Medulla oblongata (tissue), 1 donor: ENCODE measurements around the gene POU4F3.

Experiments used
- DNase-seq: peaks from one replicate; pipeline ENCODE4 v3.0.0-alpha.2; 2015; ENCODE audit errors: extremely low spot score

POU4F3 gene

GRCh38 chr5:146340260-146341081, 1.8 kb downstream of the POU4F3 start:
- peak; percentile 26 for DNase-seq

- DNase-seq, result no peak
These were observed 3.2 kb downstream of the POU4F3 start for GRCh38 chr5:146341854-146342253.

- no peak for DNase-seq
These were observed 3.9 kb downstream of the POU4F3 start for GRCh38 chr5:146342519-146342881.

DNA sequence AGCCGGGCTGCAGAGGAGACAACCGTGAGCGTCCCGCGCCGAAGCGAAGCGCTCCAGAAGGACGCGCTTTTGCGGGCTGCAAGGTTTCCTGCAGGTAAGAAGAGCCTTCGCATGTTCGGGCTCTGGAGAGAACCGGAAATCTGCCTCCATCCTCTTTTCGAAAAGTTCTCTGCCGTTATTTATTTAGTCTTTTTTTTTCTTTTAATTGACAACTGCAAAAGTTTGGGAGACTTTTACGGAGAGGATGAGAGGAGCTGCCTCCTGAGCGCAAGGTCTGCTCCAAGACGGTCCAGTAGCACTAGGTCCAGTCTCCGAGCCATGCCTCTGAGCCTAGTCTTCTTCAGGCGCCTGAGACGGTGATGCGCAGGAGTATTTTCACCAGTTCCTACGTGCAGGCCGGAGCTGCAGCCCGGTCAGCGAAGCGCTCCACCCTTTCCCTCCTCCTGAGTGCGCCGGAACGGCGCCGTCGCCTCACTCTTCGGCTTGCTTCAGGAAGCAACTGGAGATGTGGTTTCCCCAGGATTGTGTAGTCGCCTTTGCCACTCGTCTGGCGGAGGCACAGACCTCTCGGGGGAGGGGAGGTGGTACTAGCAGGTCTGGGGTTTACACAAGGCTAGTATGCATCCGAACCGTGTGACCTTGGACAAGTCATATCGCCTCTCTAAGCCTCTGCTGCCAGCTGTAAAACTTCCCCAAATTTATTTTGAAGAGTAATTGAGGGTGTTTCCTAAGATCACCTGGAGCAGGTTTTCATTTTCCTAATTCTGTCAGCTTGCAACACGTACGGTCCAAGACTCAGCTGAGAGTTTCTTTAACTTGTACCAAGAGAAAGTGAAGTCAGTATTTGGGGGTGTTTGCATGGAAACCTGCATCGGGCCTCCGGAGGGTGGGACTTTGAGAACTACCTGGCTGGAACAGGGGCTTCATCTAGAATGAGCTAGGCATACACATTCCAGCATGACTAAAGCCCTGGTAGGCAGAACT, 4.5 kb downstream of the POU4F3 start:
- no peak for DNase-seq

DNA sequence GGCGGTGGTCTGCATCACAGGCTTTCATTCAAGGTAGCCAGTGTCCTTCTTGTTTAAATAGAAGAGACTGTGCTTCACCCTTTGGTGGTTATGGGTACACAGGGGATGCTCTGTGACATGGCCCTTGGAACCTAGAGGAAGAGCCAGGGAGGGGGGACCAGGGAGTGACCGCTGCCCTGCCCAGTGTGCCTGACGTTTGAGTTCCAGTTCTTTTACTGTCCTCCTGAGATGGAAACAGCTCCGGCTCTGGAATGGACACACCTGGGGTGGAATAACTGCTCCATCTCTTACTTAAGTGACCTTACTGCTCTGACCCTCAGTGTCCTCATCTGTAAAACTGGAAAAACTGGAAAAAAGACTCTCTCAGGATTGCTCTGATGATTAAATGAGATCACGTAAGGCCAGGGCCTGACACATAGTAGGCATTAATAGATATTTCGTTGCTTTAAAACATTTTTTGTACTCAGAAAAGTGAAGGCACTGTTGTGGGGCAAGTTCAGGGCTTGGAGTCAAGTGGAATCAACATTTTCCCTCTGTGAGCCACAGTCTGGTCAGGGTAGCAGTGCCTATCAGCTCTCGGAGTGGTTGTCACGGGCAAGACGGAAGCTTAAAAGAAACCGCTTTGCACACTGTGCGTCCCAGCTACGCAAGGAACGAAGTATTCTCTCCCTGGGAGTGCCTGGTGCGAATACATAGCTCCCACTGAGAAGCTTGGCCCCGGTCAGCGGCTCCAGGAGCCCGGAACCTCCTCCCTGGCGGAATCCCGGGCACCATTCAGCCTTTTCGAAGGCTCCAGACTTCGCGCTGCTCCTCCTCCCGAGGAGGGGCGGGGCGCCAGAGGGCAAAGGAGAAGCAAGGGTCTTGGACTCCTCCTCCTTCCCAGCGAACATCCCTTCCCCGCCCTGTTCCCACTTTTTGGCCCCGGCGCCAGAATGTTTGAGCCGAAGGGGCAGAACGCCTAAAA, 5.8 kb downstream of the POU4F3 start:
- DNase-seq, result no peak

DNA sequence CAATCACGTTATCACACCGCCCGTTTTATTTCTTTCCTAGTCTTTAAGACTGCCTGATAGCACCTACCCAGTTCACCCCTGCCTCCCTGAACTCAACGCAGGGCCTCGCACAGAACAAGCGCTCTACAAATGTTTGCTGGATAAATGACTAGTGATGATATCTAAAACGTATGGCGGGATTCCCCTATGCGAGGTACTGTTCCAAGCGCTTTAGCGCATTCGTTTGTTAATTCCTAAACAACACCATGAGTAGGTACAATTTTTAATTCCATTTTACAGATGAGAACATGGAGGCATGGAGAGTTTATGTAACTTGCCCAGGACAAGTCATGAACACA, 6.6 kb downstream of the POU4F3 start:
- no peak for DNase-seq

DNA sequence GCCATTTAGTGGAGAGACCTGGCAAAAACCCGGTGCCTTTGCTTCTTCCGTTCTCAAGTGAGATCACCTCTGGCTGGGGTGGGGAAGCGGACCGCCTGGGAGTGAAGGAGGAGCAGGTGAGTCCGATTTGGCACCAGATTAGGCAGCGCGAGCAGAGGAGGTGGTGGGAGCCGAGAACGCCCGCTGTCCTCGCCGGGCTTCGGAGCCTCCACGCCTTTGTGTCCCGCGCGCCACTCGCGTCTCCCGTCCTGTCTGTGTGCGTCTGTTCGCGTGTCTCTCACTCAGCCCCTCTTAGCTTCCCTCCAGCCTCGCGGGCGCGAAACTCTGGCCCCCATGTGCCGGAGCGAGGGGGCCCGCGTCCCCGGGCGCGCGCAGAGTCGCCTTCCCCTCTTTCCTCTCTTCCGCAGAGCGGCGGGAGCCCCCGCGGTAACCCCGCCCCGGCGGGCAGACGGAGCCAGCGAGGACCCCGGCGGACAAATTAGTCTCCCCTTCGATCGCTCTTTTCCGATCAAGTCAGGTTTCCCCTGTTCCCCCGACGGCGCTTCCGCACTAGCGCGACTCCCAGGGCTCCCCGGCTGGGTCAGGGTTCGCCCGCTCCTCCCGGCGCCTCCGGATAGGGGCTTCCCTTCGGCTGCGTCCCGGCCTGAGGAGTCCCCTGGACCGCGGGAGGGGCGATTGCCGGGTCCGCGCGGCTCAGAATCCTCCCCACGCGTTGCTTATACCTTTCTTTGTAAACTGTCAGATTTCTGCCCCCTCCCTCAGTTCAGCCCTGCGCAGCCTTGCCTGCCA, 7.1 kb downstream of the POU4F3 start:
- no peak for DNase-seq

GRCh38 chr5:146357126-146357525, 18.5 kb downstream of the POU4F3 start:
- DNase-seq, result no peak

GRCh38 chr5:146359836-146360235, 21.2 kb downstream of the POU4F3 start:
- DNase-seq, result no peak

DNA sequence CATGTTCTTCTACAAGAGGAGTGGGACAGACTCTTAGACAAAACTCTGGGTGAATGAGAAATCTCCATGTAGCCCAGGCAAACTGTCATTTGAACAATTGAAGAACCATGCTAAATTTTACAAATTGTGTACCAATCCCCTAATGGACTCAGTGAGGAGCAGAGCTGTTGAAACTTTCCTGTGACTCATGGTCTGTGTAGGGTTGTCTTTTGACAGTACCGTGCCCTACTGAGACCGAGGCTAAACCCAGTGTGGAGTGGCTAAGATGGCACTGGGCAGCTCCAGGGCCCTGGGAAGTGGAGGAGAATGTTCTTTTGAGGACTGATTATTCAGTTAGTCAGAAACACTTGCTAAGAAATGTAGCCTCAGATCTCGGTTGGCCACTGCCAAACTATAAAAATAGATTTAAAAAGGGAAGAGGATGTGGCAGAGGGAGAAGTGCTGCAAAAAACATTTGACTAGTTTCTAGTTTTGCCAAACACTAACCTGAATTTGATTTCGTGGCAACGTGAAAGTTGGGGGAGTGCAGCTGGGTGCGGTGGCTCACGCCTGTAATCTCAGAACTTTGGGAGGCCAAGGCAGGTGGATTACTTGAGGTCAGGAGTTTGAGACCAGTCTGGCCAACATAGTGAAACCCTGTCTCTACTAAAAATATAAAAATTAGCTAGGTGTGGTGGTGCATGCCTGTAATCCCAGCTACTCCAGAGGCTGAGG, 24.7 kb downstream of the POU4F3 start:
- DNase-seq, result peak; percentile 6

DNA sequence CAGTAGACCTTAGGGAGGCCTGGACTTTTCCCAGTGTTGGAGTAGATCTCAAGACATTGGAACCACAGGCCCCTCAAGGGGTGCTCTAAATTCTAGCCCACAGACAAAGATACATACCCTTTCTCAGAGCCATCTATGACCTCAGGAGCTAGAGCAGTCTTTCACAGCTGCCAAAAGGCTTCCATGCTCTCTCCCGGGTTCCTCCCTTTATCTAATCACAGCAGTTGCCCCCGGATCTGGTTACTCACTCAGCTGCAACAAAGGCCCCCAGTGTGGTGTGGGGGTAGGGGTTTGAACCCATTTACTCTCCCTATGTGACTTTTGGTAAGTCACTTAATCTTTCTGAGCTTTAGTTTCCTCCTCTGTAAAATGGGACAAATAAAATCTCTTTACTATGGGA, 27.0 kb downstream of the POU4F3 start:
- no peak for DNase-seq

DNA sequence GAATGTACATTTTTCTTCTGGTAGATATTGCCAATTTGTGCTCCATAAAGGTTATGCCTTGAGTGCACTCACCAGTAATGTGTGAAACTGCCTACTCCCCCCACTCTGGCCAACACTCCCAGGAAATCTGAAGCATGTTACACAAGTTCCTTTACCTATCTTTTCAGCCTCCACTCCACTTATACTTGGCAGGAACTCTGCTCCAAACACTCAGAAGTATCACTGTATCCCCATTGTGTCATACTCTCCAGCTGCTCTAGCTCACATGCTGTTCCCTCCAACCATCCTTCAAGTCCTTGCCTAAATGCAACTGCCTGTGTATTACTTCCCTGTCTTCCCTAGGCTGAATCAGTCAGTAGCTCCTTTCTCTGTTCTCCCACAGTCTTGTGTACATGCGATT, 28.3 kb downstream of the POU4F3 start:
- DNase-seq, result no peak

GRCh38 chr5:146368137-146368536, 29.5 kb downstream of the POU4F3 start:
- no peak for DNase-seq

- DNase-seq, result no peak
These were observed 31.1 kb downstream of the POU4F3 start for GRCh38 chr5:146369691-146370090.

GRCh38 chr5:146376821-146377220, 38.2 kb downstream of the POU4F3 start:
- DNase-seq, result no peak

DNA sequence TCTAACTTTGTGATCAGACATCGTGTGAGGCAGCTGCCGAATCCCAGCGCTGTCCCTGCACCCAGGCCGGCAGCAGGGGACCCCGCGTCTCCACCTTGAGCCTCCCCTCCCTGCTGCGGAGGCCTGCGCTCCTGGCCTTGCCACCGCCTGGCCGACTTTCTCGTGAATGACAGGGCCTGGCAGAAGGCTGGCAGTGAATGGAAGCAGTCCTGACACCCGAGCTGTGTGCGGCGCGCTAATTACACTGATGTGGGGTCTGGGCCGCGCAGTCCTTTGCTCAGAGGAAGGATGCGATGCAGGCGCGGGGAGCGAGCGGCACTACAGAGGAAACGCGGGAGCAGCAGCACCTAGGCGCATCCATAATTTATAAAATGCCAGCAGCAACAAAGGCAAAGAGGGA, 40.3 kb downstream of the POU4F3 start:
- DNase-seq, result no peak

DNA sequence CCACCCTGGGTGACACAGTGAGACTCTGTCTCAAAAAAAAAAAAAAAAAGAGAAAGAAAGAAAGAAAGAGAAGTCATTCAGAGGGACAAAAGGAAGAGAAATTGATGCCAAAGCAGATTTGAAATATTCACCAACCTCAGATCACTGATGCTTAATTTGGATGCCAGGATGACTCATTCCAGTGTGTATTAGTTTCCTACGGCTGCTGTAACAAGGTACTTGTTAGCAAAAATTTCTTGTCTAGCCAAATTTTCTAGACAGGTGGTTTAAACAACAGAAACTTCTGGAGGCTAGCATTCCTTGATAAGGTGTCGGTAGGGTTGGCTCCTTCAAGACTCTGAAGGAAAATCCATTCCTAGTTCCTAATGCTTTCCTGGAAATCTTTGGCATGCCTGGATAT, 42.1 kb downstream of the POU4F3 start:
- no peak for DNase-seq

DNA sequence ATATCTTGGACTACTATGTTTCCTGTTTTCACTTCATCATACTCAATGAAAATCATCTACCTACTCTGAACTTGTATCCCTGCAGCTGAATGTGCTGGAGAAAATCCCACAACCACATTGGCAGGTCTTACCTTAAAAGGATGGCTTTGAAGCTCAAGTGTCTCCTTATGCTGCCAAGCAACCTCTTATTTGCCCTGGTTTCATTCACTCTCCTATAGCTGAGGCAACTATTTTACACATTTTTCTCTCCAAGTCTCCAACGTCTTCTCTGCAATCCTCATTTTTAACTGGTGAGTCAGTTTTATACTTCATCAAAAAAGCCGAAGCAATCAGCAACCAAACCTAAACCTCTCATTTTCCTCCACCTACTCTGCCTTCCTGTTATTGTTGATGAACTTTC, 49.7 kb downstream of the POU4F3 start:
- DNase-seq, result no peak

DNA sequence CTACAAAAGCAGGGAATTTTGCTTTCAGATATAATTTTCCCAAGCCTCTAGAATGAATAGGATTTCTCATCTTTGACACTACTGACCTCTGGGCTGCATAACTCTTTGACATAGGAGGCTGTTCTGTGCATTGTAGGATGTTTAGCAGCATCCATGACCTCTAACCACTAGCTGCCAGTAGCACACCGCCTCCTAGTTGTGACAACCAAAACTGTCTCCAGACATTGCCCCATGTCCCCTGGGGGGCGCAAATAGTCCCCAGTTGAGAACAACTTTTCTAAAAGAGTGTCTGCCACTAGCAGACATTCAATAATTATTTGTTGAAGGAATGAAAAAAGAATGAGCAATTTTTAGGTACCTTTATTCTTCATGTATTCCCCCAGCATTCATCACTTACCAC, 51.8 kb downstream of the POU4F3 start:
- DNase-seq, result no peak
